ENCODE data around the gene MMP25.
"Not testable (repeated sequence)": the region's sequence is repeated elsewhere in the genome, so short reads cannot be mapped to it uniquely, and the experiment has no call there.

Gene MMP25

DNA sequence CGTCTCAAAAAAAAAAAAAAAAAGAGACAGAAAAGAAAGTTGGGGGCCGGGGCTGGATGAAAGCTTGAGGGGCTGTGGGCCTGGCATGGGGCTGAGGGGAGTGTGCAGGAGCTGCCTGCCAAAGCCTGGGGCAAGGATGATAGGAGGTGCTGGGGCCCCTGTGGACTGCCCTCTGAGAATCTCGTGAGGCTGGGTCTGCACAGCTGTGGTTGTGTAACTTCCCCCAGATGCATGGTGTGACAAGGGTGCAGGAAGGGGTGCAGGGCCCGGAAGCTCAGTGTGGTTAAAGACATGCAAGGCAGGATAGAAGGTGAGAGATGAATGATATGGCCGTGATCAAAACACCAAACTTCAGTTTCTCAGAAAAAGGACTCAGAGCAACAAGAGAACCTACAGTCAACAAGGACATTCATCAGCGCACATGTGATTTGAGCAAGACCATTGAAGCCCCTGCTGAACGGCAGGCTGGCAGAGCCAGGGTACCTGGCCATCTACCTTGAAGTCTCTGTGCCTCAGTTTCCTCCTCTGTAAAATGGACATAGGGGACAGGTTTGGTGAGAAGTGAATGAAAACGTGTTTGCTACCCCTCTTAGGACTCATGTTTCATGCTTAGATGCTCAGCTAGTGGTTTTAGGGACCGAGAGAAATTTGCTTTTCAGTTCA, 28.6 kb downstream of the MMP25 start:
- DNase-seq, result peak; percentile 38 to 74 (median 64)

DNA sequence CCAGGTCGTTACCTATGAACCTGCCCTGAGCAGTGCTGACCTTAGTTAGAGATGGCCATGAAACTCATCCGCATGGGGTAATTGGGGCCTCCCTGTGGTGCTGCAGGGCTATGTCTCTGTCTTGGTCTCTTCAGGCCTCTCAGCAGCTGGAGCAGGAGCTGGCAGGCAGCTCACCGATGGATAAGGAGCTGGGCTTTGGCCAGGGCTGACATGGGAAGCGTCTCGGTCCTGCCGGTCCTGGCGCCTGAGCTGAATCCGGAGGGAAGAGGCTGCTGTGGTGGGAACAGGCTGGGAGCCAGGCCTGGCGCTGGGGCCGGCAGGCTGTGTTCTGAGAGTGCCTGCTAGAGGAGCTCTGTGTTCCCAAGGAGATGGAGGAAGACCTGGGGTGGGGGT, 29.2 kb downstream of the MMP25 start:
- no peak for DNase-seq

DNA sequence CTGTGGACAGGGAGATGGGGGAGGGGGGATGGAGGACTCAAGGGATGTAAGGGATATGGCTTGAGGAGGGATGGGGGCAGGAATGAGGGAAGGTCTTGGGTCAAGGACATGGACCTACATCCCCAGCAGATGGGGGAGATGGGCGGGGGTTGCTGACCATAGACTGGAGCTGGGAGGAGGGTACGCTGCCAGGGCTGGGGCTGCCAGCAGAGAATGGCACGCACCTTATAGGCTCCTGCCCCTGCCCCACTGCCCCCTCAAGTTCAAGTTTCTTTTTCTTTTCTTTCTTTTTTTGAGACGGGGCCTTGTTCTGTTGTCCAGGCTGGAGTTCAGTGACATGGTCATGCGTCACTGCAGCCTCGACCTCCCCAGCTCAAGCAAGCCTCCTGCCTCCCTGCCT, 29.6 kb downstream of the MMP25 start:
- DNase-seq, result not testable (repeated sequence)

DNA sequence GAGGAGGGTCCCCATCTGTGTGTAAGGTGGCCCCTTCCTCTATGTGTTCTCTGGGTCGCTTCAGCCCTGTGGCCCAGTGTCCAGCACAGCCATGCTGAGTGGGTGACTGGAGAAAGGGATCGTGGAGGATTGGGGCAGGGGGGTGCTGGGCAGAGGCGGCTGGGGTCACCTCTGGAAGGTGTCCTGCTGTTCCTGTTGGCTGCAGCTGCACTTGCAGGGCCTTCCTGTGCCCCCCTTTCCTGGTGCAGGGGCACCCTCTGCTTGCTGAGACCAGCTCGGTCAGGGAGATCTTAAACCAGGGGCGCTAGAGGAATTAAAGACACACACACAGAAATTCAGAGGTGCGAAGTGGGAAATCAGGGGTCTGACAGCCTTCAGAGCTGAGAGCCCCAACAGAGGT, 30.2 kb downstream of the MMP25 start:
- DNase-seq, result no peak

DNA sequence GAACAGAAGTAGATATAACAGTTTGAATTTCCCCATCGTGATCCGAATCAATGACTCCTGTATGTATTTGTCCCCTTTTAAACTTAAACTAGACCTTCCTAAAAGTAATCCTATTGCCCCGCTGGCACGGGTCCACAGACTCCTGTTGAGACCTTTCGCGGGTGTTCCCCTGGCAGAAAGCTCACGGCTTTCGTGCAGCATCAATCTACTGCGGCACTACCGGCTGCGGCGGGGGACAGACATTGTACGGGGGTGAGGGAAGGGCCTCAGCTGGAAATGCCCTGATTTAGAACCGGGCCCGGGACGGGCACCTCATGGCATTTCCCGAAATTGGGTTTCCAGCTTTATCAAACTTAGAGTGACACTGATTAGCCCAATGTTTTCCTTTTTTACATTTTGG, 33.7 kb downstream of the MMP25 start:
- DNase-seq, result no peak

DNA sequence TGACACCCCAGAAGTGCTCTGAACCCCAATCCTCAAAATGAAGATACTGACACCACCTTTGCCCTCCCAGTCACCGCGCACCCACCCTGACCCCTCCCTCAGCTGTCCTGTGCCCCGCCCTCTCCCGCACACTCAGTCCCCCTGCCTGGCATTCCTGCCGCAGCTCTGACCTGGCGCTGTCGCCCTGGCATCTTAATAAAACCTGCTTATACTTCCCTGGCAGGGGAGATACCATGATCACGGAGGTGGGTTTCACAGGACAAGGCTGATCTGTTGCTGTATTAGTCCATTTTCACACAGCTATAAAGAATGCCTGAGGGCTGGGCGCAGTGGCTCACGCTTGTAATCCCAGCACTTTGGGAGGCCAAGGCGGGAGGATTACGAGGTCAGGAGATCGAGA, 35.6 kb downstream of the MMP25 start:
- not testable (repeated sequence) for DNase-seq

DNA sequence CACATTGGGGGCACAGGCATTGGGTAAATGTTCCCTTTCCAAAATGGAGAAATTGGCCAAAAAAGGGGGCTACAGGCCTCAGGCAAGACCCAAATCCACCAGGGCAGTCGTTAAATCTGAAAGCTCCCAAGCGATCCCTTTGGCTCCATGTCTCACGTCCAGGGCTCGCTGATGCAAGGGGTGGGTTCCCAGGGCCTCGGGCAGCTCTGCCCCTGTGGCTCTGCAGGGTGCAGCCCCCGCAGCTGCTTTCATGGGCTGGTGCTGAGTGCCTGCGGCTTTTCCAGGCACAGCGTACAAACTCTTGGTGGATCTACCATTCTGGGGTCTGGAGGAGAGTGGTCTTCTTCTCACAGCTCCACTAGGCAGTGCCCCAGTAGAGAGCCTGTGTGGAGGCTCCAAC, 37.0 kb downstream of the MMP25 start:
- DNase-seq, result not testable (repeated sequence)

DNA sequence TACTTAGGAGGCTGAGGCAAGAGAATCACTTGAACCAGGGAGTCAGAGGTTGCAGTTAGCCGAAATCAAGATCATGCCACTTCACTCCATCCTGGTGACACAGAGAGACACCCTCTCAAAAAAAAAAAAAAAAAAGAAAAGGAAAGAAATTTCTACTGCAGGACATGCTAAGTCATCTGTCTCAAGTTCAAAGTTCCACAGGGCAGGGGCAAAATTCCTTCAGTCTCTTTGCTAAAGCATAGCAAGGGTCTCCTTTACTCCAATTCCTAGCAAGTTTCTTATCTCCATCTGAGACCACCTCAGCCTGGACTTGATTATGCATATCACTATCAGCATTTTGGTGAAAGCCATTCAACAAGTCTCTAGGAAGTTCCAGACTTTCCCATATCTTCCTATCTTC, 38.1 kb downstream of the MMP25 start:
- DNase-seq, result no peak

DNA sequence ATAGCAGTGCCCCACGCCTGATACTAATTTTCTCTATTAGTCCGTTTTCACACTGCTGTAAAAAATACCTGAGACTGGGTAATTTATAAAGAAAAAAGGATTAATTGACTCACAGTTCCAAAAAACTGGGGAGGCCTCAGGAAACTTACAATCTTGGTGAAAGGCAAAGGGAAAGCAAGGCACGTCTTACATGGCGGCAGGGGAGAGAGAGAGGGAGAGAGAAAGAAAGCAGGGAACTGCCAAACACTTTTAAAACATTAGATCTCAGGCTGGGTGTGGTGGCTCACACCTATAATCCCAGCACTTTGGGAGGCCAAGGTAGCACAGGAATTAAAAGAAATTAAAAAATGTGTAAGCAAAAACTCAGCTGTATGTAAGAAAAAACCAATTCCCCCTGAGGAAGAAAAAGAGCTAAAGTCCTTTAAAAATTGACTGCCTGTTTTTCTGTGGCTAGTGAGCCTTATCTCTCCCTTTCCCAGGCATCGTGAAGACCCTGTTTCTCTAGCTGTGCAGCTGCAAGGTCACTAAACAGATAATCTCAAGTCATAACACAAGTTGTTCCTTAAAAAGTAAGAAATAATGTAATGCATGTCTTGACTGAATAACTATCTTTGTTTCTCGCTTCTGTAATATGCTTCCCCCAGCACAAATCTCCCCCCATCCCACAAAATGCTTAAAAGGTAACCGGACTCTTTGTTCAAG, 38.8 kb downstream of the MMP25 start:
- DNase-seq, result no peak

DNA sequence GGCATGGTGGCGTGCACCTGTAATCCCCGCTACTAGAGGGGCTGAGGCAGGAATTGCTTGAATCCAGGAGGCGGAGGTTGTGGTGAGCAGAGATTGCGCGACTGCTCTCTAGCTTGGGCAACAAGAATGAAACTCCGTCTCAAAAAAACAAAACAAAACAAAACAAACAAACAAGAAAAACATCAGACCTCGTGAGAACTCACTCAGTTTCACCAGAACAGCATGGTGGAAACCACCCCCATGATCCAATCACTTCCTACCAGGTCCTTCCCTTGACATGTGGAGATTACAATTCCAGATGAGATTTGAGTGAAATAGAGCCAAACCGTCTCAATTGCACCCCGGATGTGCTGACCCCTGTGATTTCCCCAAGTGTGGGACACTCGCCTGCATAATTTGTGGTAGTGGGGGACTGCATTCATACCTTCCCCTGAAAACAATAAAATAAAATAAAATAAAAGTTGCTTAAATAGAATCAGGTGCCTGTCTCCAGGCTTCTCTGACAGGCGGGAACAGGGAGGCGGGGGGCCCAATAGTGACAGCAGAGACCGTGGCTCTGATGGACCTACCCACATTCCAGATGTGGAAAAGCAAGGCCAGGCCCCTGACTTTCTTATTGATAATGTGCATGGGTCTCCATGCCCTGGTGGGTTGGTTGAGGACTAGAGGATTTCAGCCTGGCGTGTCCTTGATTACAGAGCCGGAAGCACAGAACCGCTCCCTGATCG, 39.7 kb downstream of the MMP25 start:
- no peak for DNase-seq

DNA sequence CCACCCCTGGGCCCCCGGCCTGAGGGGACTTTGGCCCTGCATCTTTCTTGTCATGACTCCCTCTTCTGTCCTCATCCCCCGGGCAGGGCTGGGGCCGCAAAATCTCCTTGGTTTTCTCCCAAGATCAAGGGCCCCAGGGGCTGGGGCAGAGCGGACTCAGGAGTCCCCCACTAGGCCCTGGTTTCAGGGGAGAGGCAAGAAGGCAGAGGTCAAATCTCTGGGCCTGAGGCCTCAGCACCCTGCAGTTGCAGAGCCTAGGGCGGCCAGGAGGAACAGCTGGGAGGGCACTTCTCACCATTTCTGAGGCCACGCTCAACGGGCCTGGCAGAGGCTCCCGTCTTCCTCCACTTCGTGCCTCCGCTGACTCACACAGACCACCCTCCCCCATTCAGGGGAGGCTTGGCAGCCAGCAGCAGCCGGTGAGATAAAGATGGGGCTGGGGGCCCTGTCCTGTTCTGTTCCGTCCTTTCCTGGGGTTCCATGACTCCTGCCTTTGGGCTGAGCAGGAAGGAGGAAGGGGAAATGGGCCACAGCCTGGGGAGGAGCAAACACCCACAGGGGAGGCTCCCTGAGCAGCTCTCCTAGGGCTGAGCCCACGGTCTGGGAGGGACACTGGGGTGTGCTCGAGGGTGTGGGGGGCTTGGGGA, 40.4 kb downstream of the MMP25 start:
- no peak for DNase-seq

DNA sequence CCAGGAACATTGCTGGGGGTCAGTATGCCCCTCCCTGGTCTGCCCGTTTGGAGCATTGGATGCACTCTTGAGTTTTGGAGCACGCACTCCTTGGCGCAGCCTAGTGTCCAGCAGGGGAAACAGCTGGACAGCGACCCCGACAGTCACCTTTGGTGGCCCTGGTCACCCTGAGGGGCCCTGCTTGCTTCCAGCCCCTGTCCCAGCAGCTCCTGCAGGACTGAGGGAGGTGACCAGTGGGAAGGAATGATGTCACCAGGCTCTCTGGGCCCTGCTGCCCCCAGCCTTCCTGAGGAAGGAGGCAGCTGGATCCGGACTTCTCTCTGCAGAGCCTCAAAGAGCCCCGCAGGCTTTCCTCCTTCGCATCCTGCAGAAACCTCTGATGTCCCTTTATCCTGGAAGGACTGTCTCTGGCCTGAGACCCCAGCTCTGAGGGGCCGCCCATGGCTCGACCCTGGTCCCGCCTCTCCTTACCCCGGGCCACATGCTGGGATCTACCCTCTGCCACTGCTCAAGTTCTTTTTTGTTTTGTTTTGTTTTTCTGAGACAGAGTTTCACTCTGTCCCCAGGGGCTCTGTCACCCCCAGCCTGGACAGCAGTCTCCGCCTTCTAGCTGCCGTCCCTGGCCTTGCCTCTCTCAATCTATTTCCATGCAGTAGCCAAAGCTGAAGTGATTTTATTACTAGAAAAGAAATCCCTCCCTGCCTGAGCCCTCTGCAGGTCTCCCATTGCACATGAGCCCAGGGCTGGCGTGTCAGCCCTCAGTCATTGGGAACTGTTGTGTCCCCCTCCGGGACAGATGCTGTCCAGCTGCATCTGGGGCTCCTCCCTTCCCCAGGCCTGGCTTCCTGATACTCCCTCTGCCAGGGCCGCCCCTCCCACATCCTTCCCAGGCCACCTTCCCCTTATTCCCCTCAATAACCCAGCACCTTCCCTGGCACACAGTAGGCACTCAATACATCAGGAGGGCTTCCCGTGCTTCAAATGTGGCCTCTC, 41.2 kb downstream of the MMP25 start:
- DNase-seq, result no peak

DNA sequence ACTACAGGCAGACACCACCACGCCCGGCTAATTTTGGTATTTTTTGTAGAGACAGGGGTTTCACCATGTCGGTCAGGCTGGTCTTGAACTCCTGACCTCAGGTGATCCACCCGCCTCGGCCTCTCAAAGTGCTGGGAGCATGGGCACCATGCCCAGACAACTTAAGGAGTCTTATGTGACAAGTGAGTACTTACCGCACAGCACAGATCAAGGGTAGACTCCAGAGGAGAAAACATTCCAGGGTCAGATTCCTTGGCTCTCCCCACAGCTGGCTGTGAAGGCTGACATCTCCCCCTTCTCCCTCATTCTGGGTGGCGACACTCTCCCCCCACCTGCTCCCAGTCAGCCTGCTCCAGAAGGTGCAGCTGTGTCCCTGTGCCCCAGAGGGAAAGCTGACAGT, 42.1 kb downstream of the MMP25 start:
- DNase-seq, result no peak

DNA sequence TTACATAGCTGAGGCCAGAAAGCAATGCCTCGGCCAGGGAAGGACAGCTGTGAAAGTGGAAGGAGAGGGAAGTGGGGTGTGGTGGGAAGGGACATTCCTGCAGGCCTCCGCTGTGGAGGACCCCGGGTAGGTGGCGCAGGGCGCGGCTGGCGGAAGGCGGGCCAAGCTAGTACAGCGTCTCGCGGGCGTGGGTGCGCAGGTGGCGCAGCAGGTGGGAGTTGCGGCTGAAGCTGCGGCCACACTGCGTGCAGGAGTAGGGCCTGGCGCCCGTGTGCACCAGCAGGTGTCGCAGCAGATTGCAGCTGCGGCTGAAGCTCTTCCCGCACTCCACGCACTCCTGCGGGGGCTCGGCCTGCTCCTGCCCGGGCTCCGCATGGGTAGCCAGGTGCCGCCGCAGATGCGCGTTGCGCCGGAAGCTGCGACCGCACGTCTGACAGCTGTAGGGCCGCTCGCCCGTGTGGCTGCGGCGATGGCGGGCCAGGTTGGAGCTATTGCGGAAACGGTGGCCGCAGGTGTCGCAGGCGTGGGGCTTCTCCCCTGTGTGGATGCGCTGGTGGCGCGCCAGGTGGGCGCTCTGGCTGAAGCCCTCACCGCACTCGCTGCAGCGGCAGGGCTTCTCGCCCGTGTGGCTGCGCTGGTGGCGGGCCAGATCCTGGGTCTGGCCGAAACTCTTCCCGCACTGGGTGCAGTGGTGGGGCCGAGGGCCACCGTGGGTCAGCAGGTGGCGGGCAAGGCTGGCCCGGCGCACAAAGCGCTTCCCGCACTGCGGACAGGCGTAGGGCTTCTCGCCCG, 42.8 kb downstream of the MMP25 start:
- DNase-seq, result no peak

DNA sequence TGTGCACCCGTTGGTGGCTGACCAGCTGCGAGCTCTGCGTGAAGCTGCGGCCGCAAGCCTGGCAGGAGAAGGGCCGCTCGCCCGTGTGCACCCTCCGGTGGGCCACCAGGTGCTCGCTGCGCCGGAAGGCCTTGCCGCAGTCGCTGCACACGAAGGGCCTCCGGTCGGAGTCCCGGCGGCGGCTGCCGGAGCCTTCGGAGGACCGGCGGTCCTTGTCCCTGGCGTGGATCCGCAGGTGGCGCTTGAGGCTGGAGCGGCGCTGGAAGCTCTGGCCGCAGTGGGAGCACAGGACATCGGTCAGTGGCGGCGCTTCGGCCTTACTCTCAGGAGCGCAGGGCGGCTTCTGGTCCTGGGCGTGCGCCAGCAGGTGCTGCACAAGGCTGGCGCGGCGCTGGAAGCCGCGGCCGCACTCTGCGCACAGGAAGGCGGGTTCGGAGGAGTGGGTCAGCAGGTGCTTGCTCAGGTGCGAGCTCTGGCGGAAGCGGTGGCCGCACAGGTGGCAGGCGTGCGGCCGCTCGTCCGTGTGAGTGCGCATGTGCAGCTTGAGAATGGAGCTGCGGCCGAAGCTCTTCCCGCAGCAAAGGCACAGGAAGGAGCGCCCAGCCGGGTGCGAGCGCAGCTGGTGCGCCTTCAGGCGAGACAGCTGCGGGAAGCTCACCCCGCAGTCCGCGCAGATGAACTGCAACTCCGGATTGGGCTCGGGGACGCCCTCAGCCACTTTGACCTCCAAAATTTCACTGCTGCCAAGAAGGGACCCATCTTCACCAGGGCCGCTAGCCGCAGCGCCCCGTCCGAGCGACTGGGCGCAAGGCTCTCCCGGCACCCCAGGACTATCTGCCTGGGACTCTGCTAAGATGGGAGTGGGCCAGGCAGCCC, 43.6 kb downstream of the MMP25 start:
- DNase-seq, result no peak

DNA sequence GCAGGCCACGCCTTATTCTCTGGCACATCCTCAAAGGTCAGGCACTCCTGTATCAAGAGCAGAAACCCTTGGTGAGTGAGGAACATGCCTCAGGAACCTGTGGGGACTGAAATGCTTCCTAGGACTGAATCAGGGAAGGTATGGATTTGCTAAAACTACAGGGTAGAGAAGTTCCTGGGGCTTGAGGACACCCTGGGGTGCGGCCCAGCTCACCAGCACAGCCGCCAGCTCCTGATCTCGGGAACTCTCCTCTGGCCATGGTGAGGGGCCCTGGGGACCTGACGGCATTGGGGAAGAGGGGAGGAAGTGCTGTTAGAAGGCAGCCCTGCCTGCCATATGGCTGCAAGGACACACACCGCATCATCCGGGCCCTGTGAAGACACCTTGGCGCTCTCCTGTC, 45.2 kb downstream of the MMP25 start:
- no peak for DNase-seq

DNA sequence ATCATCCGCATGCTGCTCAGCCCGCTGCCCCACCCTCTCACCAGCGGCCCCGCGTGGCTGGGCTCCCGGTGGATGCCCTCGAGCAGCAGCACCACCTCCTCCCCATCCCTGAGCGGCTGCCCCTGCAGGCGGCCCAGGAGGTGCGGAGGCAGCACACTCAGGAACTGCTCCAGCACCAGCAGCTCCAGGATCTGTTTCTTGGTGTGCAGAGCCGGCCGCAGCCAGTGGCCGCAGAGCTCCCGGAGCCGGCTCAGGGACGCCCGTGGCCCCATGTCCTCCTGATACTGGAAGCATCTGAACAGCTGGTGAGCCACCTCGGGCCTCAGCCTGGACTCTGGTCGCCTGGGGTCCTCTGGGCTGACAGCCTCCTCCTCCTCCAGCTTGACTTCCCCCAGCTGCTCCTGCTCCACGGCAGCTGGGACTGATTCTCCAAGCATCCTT, 46.2 kb downstream of the MMP25 start:
- no peak for DNase-seq

DNA sequence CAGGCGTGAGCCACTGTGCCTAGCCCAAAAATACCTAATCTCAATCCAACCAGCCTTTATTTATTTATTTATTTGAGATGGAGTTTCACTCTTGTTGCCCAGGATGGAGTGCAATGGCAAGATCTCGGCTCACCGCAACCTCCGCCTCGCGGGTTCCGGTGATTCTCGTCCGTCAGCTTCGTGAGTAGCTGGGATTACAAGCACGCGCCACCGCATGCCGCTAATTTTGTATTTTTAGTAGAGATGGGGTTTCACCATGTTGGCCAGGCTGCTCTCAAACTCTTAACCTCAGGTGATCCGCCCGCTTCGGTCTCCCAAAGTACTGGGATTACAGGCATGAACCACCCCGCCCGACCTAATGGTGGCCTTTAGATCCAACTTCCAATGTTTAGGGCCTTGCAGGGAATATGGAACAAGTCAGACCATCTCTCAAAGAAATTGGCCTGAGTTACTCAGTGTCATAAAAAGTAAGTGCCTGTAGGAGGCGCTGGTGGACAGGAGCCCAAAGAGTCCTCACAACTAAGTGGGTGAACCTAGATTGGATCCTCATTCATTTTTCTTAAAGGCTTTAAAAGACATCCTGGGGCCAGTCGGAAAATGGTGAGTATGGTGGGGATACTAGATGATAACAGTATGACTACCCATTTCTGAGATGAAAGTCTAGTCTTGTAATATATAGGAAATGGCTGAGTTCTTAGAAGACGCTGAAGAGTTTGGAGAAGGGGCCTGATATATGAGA, 48.1 kb downstream of the MMP25 start:
- peak in 1 of 4 experiments; percentile 25 for DNase-seq

DNA sequence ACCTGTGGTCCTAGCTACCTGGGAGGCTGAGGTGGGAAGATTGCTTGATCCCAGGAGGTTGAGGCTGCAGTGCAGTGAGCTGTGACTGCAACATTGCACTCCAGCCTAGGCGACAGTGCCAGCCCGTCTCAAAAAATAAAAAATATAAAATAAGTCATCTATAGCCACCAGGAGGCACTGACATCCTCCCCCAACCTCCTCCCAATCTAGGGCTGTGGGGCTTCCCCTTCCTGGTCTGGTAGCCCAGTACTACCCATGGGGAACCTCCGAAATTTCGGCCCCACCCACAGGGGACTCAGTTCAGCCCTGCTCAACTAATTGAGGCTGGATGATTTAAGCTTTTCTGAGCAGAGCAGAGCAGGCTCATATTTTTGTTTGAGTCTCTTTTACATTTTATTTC, 49.5 kb downstream of the MMP25 start:
- DNase-seq, result peak in 2 of 4 experiments; percentile 17 to 30

DNA sequence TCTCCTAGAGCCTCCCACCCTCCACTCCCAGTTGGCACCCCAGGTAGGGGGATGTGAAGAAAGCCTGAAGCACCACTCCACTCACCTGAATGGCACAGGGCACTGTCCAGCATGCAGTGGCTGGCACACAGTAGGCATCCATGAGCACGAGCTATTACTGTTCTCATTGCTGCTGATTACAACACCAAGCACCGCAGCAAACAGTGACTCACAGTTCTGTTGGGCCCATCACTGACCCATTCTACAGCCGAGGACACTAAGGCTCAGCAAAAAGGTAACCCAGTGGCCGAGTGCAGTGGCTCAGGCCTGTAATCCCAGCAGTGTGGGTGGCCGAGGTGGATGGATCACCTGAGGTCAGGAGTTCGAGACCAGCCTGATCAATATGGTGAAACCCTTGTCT, 50.0 kb downstream of the MMP25 start:
- DNase-seq, result no peak
